Gastrocnemius medialis (tissue), 4 donors: ENCODE data around the gene LATS1.

Source experiments
- CTCF ChIP-seq, 5 experiments: fragments of 450-650 bp in 3 of 5; fragments of 200-600 bp in 2 of 5; sonication (generic) in 2 of 5; IDR thresholded peaks in 4 of 5; conservative IDR thresholded peaks in 1 of 5; 1 replicate in 4 of 5; 2 replicates in 1 of 5; pipeline ENCODE4 v1.5.1; 2016 to 2019; ENCODE audit warnings: antibody characterized with exemption in 5 of 5, mild to moderate bottlenecking in 3 of 5, moderate library complexity in 3 of 5
- POLR2A ChIP-seq, 2 donors: fragments of 450-650 bp; IDR thresholded peaks; one replicate each; pipeline ENCODE4 v1.6.1; 2017; ENCODE audit warnings: antibody characterized with exemption in 2 of 2, mild to moderate bottlenecking in 2 of 2, moderate library complexity in 2 of 2

- TF ChIP-seq CTCF (IDR thresholded peaks at IDR 0.05 in 4 of 5, conservative IDR thresholded peaks at IDR 0.05 in 1 of 5): no peak
- no peak for TF ChIP-seq POLR2A (IDR thresholded peaks at IDR 0.05)
These were observed 18.8 kb downstream of the LATS1 start for GRCh38 chr6:149699150-149699549.
